Fibroblast of villous mesenchyme (primary cell): Measurements from ENCODE around the gene SPATA6. TPM values are rescaled to one million over a fixed set of nuclear protein-coding genes. Genes with fewer than 3 reads are reported as not detected.

Experiments used
- DNase-seq: peaks from one replicate; pipeline ENCODE4 v3.0.0-alpha.2; 2010; ENCODE audit warnings: low read depth
- H3K4me3 ChIP-seq: 2 replicates; pipeline ENCODE4 v1.5.1; 2011; ENCODE audit warnings: low read depth, mild to moderate bottlenecking, low read length
- small RNA-seq: library from RNA; depleted of rRNA; stranded (forward); fragments of <200 nt; gene quantifications from one replicate; pipeline ENCODE3, GENCODE V24; 2012
- total RNA-seq: library from RNA; depleted of rRNA; stranded (reverse); fragments of >200 nt; gene quantifications from 2 replicates; pipeline ENCODE4 v1.2.3, GENCODE V29; 2012
- TF ChIP-seq, protein P1 (sequence below): IDR thresholded peaks from 2 replicates; pipeline ENCODE4 v1.5.1; 2012; ENCODE audit warnings: low read depth, mild to moderate bottlenecking, low read length; ENCODE audit not compliant: insufficient read depth

SPATA6 gene
- total RNA-seq, 1 donor, result 4.7 TPM

DNA sequence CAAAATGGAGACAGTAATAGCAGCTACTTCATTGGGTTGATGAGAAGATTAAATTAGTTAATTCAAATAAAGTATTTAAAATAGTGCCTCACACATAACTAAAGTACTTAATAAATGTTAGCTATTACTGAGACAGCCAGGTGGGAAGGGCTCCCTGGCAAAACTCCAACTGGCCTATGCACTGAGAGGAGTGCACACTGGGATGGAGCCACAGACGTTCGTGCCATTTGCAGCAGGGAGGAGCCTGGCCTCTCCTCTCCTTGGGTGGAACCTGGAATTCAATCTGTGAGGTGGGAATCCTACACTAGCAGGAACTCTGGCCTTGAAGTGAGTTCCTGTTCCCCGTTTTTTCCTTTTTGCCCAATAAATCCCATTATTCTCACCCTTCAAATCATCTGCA is 221.4 kb downstream of the SPATA6 start:
- no peak overlapping the region for H3K4me3 ChIP-seq
- TF ChIP-seq, protein P1, sequence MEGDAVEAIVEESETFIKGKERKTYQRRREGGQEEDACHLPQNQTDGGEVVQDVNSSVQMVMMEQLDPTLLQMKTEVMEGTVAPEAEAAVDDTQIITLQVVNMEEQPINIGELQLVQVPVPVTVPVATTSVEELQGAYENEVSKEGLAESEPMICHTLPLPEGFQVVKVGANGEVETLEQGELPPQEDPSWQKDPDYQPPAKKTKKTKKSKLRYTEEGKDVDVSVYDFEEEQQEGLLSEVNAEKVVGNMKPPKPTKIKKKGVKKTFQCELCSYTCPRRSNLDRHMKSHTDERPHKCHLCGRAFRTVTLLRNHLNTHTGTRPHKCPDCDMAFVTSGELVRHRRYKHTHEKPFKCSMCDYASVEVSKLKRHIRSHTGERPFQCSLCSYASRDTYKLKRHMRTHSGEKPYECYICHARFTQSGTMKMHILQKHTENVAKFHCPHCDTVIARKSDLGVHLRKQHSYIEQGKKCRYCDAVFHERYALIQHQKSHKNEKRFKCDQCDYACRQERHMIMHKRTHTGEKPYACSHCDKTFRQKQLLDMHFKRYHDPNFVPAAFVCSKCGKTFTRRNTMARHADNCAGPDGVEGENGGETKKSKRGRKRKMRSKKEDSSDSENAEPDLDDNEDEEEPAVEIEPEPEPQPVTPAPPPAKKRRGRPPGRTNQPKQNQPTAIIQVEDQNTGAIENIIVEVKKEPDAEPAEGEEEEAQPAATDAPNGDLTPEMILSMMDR, result no peak
- no peak for DNase-seq

DNA sequence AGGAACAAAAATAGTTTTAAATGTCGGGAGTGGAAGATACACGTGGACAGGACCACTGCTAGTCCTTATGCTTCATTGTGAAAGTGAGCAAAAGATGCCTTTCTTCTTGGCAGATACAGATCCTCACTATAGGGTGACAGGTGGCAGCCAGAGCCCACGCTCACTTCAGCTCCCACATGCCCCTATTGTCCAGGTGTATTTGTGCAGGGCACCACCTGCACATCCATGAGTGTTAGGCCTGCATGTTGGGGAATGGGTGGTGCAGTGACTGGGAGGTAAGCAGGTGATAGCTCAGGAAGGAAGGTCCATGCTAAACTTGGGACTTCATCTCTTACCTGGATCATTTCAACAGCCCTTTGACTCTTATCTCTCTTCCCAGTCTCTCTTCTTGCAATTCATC is 222.1 kb downstream of the SPATA6 start:
- TF ChIP-seq, protein P1, result no peak
- no peak overlapping the region for H3K4me3 ChIP-seq
- DNase-seq, result no peak

DNA sequence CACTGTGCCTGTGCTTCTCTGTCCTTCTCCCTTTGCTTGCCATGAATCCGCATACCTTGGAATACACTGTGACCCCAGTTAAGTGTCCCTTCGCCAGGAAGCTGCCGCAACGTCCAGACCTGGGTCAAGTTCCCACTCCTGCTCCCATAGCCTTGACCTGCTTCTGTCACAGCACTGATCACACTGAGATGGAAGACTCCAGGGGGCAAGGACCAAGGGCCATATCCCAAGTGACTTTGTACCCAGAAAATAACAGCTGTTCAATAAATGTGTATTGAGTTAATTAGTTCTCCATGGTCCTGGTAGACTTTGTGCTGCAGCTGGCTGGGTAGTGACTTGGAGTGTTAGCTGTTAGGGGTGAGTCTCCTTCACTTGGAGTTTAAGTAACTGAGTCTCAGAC is 223.6 kb downstream of the SPATA6 start:
- no peak for DNase-seq
- TF ChIP-seq, protein P1, result no peak
- no peak overlapping the region for H3K4me3 ChIP-seq

DNA sequence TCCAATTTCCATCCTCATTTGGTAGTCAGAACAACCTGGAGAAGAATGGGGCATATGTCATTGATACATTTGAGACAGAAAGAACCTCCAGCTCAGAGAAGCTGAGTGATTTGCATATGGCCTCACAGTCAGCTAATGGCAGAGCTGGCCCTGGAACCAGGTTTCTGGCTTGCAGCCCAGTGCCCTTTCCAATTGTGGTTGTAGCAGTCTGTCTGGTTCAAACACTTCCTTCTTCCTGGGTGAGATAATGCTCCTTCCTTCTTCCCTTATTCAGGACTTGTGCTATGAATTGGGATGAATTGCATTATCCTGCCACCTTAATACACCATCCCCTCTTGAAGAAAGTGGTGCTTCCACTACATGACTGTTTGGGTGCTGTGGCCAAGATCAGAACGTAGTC is 225.3 kb downstream of the SPATA6 start:
- DNase-seq, result no peak
- no peak overlapping the region for H3K4me3 ChIP-seq
- TF ChIP-seq, protein P1, result no peak

Small RNAs within 50 kb of the gene (small RNA-seq; reads per million reads assigned to genes)
- gene RNU4-61P (not detected), gene RNU6-723P (not detected)

Other genes with a start within 250 kb of the SPATA6 start
- gene SLC5A9, start 249.5 kb downstream of the SPATA6 start, total RNA-seq, result not detected in 2 replicates